ENCODE results near the gene ZNF391.

Gene ZNF391

GRCh38 chr6:27451660-27452390 is 63.3 kb downstream of the ZNF391 start:
- TF ChIP-seq GATA3 (IDR thresholded peaks at IDR 0.05; ENCODE audit: low read depth, low read length): no peak
- TF ChIP-seq GATA2 (IDR thresholded peaks at IDR 0.05; ENCODE audit: low read depth, low read length): no peak

- TF ChIP-seq GATA2 (IDR thresholded peaks at IDR 0.05; ENCODE audit: low read depth, low read length) (no peak), GATA3 (IDR thresholded peaks at IDR 0.05; ENCODE audit: low read depth, low read length) (no peak)
Observed at GRCh38 chr6:27452496-27452897, 63.9 kb downstream of the ZNF391 start.

All from SH-SY5Y (cell line).